Liver (tissue), 9 donors: ENCODE measurements around the gene HSDL2. TPM values are rescaled to one million over a fixed set of nuclear protein-coding genes. Genes with fewer than 3 reads are reported as not detected.

Experiments
- DNase-seq: peaks from one replicate; pipeline ENCODE4 v3.0.0-alpha.2; 2017; ENCODE audit warnings: low spot score
- H3K27ac ChIP-seq, 2 donors: one replicate each; pipeline ENCODE4 v1.7.0; 2013; ENCODE audit warnings: inconsistent platforms in 2 of 2, low read length in 2 of 2, control low read depth in 1 of 2, low read depth in 1 of 2, mild to moderate bottlenecking in 1 of 2
- H3K27me3 ChIP-seq, 4 donors: one replicate each; pipeline versions ENCODE4 v1.6.1 to v1.7.0; 2013; ENCODE audit warnings: low read length in 3 of 4, inconsistent platforms in 1 of 4, mild to moderate bottlenecking in 1 of 4, moderate library complexity in 1 of 4; ENCODE audit not compliant: control insufficient read depth in 4 of 4, insufficient read depth in 4 of 4
- H3K36me3 ChIP-seq, 4 donors: one replicate each; pipeline versions ENCODE4 v1.6.1 to v1.7.0; 2013; ENCODE audit warnings: low read length in 3 of 4, mild to moderate bottlenecking in 3 of 4, low read depth in 1 of 4, moderate library complexity in 1 of 4; ENCODE audit not compliant: control insufficient read depth in 4 of 4, insufficient read depth in 3 of 4
- H3K4me1 ChIP-seq, 4 donors: one replicate each; pipeline versions ENCODE4 v1.6.1 to v1.7.0; 2013; ENCODE audit warnings: low read length in 3 of 4, mild to moderate bottlenecking in 3 of 4, moderate library complexity in 1 of 4; ENCODE audit not compliant: control insufficient read depth in 4 of 4, insufficient read depth in 4 of 4
- H3K4me3 ChIP-seq, 3 donors: one replicate each; pipeline versions ENCODE4 v1.6.1 to v1.7.0; 2013; ENCODE audit warnings: low read length in 3 of 3, control low read depth in 1 of 3, low read depth in 1 of 3, mild to moderate bottlenecking in 1 of 3
- H3K9ac ChIP-seq, 2 donors: one replicate each; pipeline ENCODE4 v1.7.0; 2013; ENCODE audit warnings: low read length in 2 of 2, mild to moderate bottlenecking in 2 of 2, moderate library complexity in 2 of 2, control low read depth in 1 of 2, low read depth in 1 of 2
- H3K9me3 ChIP-seq, 4 donors: one replicate each; pipeline versions ENCODE4 v1.6.1 to v1.7.0; 2013; ENCODE audit warnings: low read length in 3 of 4; ENCODE audit not compliant: control insufficient read depth in 4 of 4
- EGR1 ChIP-seq, 2 donors: IDR thresholded peaks; 2 replicates each; pipeline ENCODE4 v1.6.1; 2016 to 2018; ENCODE audit warnings: antibody characterized with exemption in 2 of 2, low read depth in 2 of 2
- FOXA2 ChIP-seq: IDR thresholded peaks from 2 replicates; pipeline ENCODE4 v1.6.1; 2016; ENCODE audit warnings: antibody characterized with exemption
- HNF4G ChIP-seq: IDR thresholded peaks from 2 replicates; pipeline ENCODE4 v1.6.1; 2016; ENCODE audit warnings: antibody characterized with exemption
- RAD21 ChIP-seq, 2 donors: IDR thresholded peaks; 2 replicates each; pipeline ENCODE4 v1.6.1; 2016; ENCODE audit warnings: antibody characterized with exemption in 2 of 2, mild to moderate bottlenecking in 2 of 2
- RXRA ChIP-seq, 2 donors: IDR thresholded peaks; 2 replicates each; pipeline ENCODE4 v1.6.1; 2017 to 2018; ENCODE audit warnings: antibody characterized with exemption in 2 of 2, mild to moderate bottlenecking in 1 of 2
- TAF1 ChIP-seq: conservative IDR thresholded peaks from 2 replicates; pipeline ENCODE4 v1.6.1; 2016; ENCODE audit warnings: antibody characterized with exemption, mild to moderate bottlenecking
- YY1 ChIP-seq: IDR thresholded peaks from 2 replicates; pipeline ENCODE4 v1.6.1; 2016; ENCODE audit warnings: antibody characterized with exemption, mild to moderate bottlenecking
- WGBS: extraction: QIAGEN DNeasy Blood & Tissue Kit; methylation state at CpG from one replicate; pipeline ENCODE4 v1.1.7; 2013; 5-methylcytosine and 5-hydroxymethylcytosine counted together
- polyA plus RNA-seq, 2 donors: library from polyadenylated mRNA; stranded (reverse) in 1 of 2; unstranded in 1 of 2; fragments of 200-250 nt in 1 of 2; fragments of >200 nt in 1 of 2; fragmentation: Nextera tagmentation in 1 of 2; extraction: Ambion mirVana in 1 of 2; gene quantifications; one replicate each; pipeline versions ENCODE4 v1.2.1 to v1.2.3, GENCODE V29; 2013 to 2015
- total RNA-seq, 2 donors: library from RNA; depleted of rRNA; stranded (reverse); fragments of >200 nt; gene quantifications; one replicate each; pipeline ENCODE4 v1.2.3, GENCODE V29; 2014
- TF ChIP-seq, protein P1 (sequence below): IDR thresholded peaks from 2 replicates; pipeline ENCODE4 v1.6.1; 2016; ENCODE audit warnings: antibody characterized with exemption
- TF ChIP-seq, protein P2 (sequence below): IDR thresholded peaks from 2 replicates; pipeline ENCODE4 v1.6.1; 2016; ENCODE audit warnings: antibody characterized with exemption
- TF ChIP-seq, protein P3 (sequence below): fragments of 150-350 bp; IDR thresholded peaks from 2 replicates; pipeline ENCODE4 v1.5.1; 2017; ENCODE audit warnings: improper control_type of control experiment, low read depth, low read length; ENCODE audit not compliant: missing input control
- TF ChIP-seq, protein P4 (sequence below): IDR thresholded peaks from 2 replicates; pipeline ENCODE4 v1.6.1; 2016; ENCODE audit warnings: antibody characterized with exemption
- TF ChIP-seq, protein P5 (sequence below): IDR thresholded peaks from 2 replicates; pipeline ENCODE4 v1.6.1; 2016; ENCODE audit warnings: antibody characterized with exemption, mild to moderate bottlenecking
- donor health status: healthy.
- donor health status: healthy.
- donor health status: healthy.
- donor health status: healthy.
- donor health status: healthy.

Gene HSDL2
- total and polyA plus RNA-seq, 4 donors: 26.1 to 135 (median 79.6) TPM

DNA sequence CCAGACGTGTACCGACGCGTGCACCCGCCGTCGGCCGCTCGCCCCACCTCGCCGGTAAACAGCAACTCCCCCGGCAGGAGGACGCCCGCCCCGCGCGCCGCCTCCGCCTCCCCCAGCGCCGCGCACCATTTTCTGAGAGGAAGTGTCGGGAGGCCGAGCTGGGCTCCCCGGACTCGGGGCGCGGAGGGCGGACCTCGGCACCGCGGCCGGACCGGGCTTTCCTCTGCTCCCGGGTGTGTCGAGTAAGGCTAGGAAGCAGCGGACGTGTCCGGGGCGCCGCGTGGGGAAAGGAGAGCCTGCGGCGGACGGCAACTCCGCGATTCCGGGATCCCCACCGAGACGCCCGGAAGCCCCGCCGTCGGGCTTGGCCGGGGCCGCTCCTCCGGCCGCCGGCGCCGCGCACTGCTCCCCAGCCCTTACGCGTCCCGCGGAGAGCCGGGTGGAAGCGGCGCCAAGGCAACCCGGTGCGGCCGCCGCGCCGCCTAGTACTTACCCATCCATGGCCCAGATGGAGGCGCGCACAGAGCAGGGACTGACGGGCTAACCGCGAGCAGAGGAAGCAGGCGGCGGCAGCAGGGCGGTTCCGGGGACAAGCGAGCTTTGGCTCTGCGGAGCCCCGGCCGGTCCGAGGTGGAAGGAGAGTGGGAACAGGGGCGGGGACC, 46.8 kb upstream of the HSDL2 start, which contains the start of gene PTBP3:
Gene PTBP3, minus strand, starts transcription at position 643 of the 662 bp plus-strand sequence. CDS start 35,754 bp downstream, outside the sequence.
- Histone ChIP-seq H3K36me3 (no peaks in the 10 kb centered on the region), H3K4me3 (peak within 1 kb of the TSS; percentile 77 to 96 (median 84)), H3K9ac (peak within 1 kb of the TSS; percentile 93 to 95), H3K4me1 (peaks cover 10 to 46% (median 27%) of the 10 kb centered on the region in 4 donors), H3K27me3 (no peaks in the 10 kb centered on the region), H3K9me3 (no peaks in the 10 kb centered on the region), H3K27ac (peak within 1 kb of the TSS; percentile 98 to 99)
- TF ChIP-seq YY1: peak; percentile 79
- TF ChIP-seq HNF4G: no peak
- TF ChIP-seq, protein P1, sequence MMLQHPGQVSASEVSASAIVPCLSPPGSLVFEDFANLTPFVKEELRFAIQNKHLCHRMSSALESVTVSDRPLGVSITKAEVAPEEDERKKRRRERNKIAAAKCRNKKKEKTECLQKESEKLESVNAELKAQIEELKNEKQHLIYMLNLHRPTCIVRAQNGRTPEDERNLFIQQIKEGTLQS: no peak
- TF ChIP-seq, protein P2, sequence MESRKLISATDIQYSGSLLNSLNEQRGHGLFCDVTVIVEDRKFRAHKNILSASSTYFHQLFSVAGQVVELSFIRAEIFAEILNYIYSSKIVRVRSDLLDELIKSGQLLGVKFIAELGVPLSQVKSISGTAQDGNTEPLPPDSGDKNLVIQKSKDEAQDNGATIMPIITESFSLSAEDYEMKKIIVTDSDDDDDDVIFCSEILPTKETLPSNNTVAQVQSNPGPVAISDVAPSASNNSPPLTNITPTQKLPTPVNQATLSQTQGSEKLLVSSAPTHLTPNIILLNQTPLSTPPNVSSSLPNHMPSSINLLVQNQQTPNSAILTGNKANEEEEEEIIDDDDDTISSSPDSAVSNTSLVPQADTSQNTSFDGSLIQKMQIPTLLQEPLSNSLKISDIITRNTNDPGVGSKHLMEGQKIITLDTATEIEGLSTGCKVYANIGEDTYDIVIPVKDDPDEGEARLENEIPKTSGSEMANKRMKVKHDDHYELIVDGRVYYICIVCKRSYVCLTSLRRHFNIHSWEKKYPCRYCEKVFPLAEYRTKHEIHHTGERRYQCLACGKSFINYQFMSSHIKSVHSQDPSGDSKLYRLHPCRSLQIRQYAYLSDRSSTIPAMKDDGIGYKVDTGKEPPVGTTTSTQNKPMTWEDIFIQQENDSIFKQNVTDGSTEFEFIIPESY: no peak
- TF ChIP-seq, protein P3, sequence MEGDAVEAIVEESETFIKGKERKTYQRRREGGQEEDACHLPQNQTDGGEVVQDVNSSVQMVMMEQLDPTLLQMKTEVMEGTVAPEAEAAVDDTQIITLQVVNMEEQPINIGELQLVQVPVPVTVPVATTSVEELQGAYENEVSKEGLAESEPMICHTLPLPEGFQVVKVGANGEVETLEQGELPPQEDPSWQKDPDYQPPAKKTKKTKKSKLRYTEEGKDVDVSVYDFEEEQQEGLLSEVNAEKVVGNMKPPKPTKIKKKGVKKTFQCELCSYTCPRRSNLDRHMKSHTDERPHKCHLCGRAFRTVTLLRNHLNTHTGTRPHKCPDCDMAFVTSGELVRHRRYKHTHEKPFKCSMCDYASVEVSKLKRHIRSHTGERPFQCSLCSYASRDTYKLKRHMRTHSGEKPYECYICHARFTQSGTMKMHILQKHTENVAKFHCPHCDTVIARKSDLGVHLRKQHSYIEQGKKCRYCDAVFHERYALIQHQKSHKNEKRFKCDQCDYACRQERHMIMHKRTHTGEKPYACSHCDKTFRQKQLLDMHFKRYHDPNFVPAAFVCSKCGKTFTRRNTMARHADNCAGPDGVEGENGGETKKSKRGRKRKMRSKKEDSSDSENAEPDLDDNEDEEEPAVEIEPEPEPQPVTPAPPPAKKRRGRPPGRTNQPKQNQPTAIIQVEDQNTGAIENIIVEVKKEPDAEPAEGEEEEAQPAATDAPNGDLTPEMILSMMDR: no peak
- peak in 1 of 2 donors; percentile 7 for TF ChIP-seq EGR1 (IDR thresholded peaks at IDR 0.05; ENCODE audit: low read depth in 2 of 2)
- TF ChIP-seq TAF1: no peak
- no peak for TF ChIP-seq FOXA2
- TF ChIP-seq RAD21 (IDR thresholded peaks at IDR 0.05): peak; percentile 20 to 52
- no peak for TF ChIP-seq RXRA (IDR thresholded peaks at IDR 0.05)
- TF ChIP-seq, protein P4, sequence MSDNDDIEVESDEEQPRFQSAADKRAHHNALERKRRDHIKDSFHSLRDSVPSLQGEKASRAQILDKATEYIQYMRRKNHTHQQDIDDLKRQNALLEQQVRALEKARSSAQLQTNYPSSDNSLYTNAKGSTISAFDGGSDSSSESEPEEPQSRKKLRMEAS: no peak
- TF ChIP-seq, protein P5, sequence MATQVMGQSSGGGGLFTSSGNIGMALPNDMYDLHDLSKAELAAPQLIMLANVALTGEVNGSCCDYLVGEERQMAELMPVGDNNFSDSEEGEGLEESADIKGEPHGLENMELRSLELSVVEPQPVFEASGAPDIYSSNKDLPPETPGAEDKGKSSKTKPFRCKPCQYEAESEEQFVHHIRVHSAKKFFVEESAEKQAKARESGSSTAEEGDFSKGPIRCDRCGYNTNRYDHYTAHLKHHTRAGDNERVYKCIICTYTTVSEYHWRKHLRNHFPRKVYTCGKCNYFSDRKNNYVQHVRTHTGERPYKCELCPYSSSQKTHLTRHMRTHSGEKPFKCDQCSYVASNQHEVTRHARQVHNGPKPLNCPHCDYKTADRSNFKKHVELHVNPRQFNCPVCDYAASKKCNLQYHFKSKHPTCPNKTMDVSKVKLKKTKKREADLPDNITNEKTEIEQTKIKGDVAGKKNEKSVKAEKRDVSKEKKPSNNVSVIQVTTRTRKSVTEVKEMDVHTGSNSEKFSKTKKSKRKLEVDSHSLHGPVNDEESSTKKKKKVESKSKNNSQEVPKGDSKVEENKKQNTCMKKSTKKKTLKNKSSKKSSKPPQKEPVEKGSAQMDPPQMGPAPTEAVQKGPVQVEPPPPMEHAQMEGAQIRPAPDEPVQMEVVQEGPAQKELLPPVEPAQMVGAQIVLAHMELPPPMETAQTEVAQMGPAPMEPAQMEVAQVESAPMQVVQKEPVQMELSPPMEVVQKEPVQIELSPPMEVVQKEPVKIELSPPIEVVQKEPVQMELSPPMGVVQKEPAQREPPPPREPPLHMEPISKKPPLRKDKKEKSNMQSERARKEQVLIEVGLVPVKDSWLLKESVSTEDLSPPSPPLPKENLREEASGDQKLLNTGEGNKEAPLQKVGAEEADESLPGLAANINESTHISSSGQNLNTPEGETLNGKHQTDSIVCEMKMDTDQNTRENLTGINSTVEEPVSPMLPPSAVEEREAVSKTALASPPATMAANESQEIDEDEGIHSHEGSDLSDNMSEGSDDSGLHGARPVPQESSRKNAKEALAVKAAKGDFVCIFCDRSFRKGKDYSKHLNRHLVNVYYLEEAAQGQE: no peak
- under 1% methylated on average over 90 of the region's 90 CpGs for WGBS
- peak; percentile 85 for DNase-seq
